H1 (cell line): ENCODE results near the gene RAP1GAP. TPM values are rescaled to one million over a fixed set of nuclear protein-coding genes. Genes with fewer than 3 reads are reported as not detected.

Source experiments
- CTCF ChIA-PET: fragments of 300-600 bp; sonication (Branson Sonifier 250); formaldehyde crosslinking; loops from one replicate; lab custom pipeline; 2021; ENCODE audit not compliant: partially characterized antibody; lab: Charles Lee
- POLR2A ChIA-PET: fragments of 300-600 bp; sonication (Branson Sonifier 250); formaldehyde crosslinking; loops from one replicate; lab custom pipeline; 2021; ENCODE audit warnings: inconsistent platforms; ENCODE audit not compliant: partially characterized antibody; lab: Charles Lee
- DNase-seq, 2 experiments: peaks; one replicate each; pipeline versions ENCODE4 v3.0.0 to v3.0.0-alpha.2; 2010 to 2022; ENCODE audit warnings: low spot score in 2 of 2, low read depth in 1 of 2, mixed read lengths in 1 of 2
- FAIRE-seq: peaks from 2 replicates; lab custom pipeline; 2011; peaks lifted over from hg19 to GRCh38; lab: Jason Lieb, UNC
- H2AFZ ChIP-seq: 2 replicates; pipeline ENCODE4 v1.8.1; 2012; ENCODE audit warnings: low read length, inconsistent platforms
- H2AK5ac ChIP-seq: 2 replicates; pipeline ENCODE4 v1.6.1; 2013; ENCODE audit warnings: low read depth, low read length
- H2BK120ac ChIP-seq: replicated peaks from 2 replicates; pipeline ENCODE3; 2013; ENCODE audit warnings: low read depth, low read length, inconsistent platforms
- H2BK12ac ChIP-seq: 2 replicates; pipeline ENCODE4 v1.6.1; 2013; ENCODE audit warnings: low read depth, low read length
- H2BK15ac ChIP-seq: 2 replicates; pipeline ENCODE4 v1.6.1; 2013; ENCODE audit warnings: low read length
- H2BK20ac ChIP-seq: 2 replicates; pipeline ENCODE4 v1.6.1; 2013; ENCODE audit warnings: low read length
- H2BK5ac ChIP-seq: 2 replicates; pipeline ENCODE4 v1.6.1; 2013; ENCODE audit warnings: low read depth, low read length
- H3K14ac ChIP-seq: 2 replicates; pipeline ENCODE4 v1.6.1; 2013; ENCODE audit warnings: inconsistent platforms; ENCODE audit not compliant: insufficient read length
- H3K18ac ChIP-seq: 2 replicates; pipeline ENCODE4 v1.6.1; 2013; ENCODE audit warnings: low read length; ENCODE audit errors: extremely low read depth
- H3K23ac ChIP-seq: 2 replicates; pipeline ENCODE4 v1.6.1; 2013; ENCODE audit warnings: inconsistent platforms; ENCODE audit not compliant: insufficient read length
- H3K23me2 ChIP-seq: 2 replicates; pipeline ENCODE4 v1.6.1; 2013; ENCODE audit warnings: low read depth, low read length
- H3K27ac ChIP-seq: 2 replicates; pipeline ENCODE4 v1.6.1; 2011; ENCODE audit warnings: low read depth, low read length, inconsistent platforms
- H3K27me3 ChIP-seq, 4 experiments: replicated peaks in 1 of 4; 1 replicate in 1 of 4; 2 replicates in 3 of 4; pipeline versions ENCODE4 v1.6.1 to v1.8.1; 2011 to 2013; ENCODE audit warnings: low read length in 3 of 4, mild to moderate bottlenecking in 3 of 4, inconsistent platforms in 2 of 4, mixed read lengths in 2 of 4, moderate library complexity in 1 of 4; ENCODE audit not compliant: control insufficient read depth in 3 of 4, insufficient read depth in 3 of 4; ENCODE audit errors: extremely low read depth in 1 of 4
- H3K36me3 ChIP-seq, 4 experiments: 2 replicates each; pipeline versions ENCODE4 v1.6.1 to v1.8.1; 2011 to 2013; ENCODE audit warnings: mild to moderate bottlenecking in 4 of 4, low read length in 3 of 4, moderate library complexity in 2 of 4, control low read depth in 1 of 4, inconsistent platforms in 1 of 4; ENCODE audit not compliant: insufficient read depth in 4 of 4, control insufficient read depth in 2 of 4
- H3K4ac ChIP-seq: replicated peaks from 2 replicates; pipeline ENCODE3; 2013; ENCODE audit warnings: low read length, low read depth, mixed read lengths, inconsistent platforms; ENCODE audit not compliant: insufficient read length
- H3K4me1 ChIP-seq, 4 experiments: replicated peaks in 1 of 4; 1 replicate in 1 of 4; 2 replicates in 3 of 4; pipeline versions ENCODE4 v1.6.1 to v1.8.1; 2011 to 2013; ENCODE audit warnings: low read length in 3 of 4, inconsistent platforms in 2 of 4, mixed read lengths in 1 of 4; ENCODE audit not compliant: insufficient read depth in 4 of 4, control insufficient read depth in 3 of 4
- H3K4me2 ChIP-seq, 2 experiments: 2 replicates each; pipeline versions ENCODE4 v1.6.1 to v1.8.1; 2011 to 2013; ENCODE audit warnings: low read depth in 2 of 2, low read length in 2 of 2, control low read depth in 1 of 2, inconsistent platforms in 1 of 2, mild to moderate bottlenecking in 1 of 2; ENCODE audit not compliant: insufficient read depth in 1 of 2
- H3K4me3 ChIP-seq, 4 experiments: fragments of 200-600, 300-600 bp in 1 of 4; sonication (generic), shearing (Covaris generic), sonication (Bioruptor Twin) in 1 of 4; 2 replicates each; pipeline versions ENCODE4 v1.5.1 to v1.8.1; 2011 to 2016; ENCODE audit warnings: low read length in 4 of 4, low read depth in 3 of 4, control low read depth in 2 of 4, inconsistent platforms in 2 of 4, mild to moderate bottlenecking in 2 of 4, mixed read lengths in 1 of 4, moderate library complexity in 1 of 4; ENCODE audit not compliant: insufficient read depth in 2 of 4; ENCODE audit errors: extremely low read depth in 1 of 4
- H3K56ac ChIP-seq: replicated peaks from 2 replicates; pipeline ENCODE3; 2013; ENCODE audit warnings: low read depth, mild to moderate bottlenecking, mixed read lengths, low read length, inconsistent platforms; ENCODE audit not compliant: insufficient read length
- H3K79me1 ChIP-seq: 2 replicates; pipeline ENCODE4 v1.6.1; 2013; ENCODE audit warnings: low read depth, low read length, control low read depth
- H3K79me2 ChIP-seq, 2 experiments: 2 replicates each; pipeline versions ENCODE4 v1.6.1 to v1.8.1; 2012 to 2013; ENCODE audit warnings: low read length in 2 of 2, mild to moderate bottlenecking in 2 of 2, inconsistent platforms in 1 of 2; ENCODE audit not compliant: insufficient read depth in 2 of 2, control insufficient read depth in 1 of 2
- H3K9ac ChIP-seq, 4 experiments: replicated peaks in 1 of 4; 1 replicate in 1 of 4; 2 replicates in 3 of 4; pipeline versions ENCODE4 v1.6.1 to v1.8.1; 2011 to 2013; ENCODE audit warnings: low read depth in 3 of 4, low read length in 3 of 4, control low read depth in 2 of 4, mild to moderate bottlenecking in 2 of 4, moderate library complexity in 2 of 4, inconsistent platforms in 1 of 4; ENCODE audit errors: extremely low read depth in 1 of 4
- H3K9me3 ChIP-seq, 2 experiments: 2 replicates each; pipeline versions ENCODE4 v1.6.1 to v1.8.1; 2012 to 2013; ENCODE audit warnings: mild to moderate bottlenecking in 2 of 2, moderate library complexity in 2 of 2, control low read depth in 1 of 2, inconsistent platforms in 1 of 2, low read depth in 1 of 2, low read length in 1 of 2, mixed read lengths in 1 of 2; ENCODE audit not compliant: insufficient read depth in 2 of 2
- H4K20me1 ChIP-seq, 2 experiments: replicated peaks in 1 of 2; 2 replicates each; pipeline versions ENCODE3 to v1.8.1; 2011 to 2013; ENCODE audit warnings: inconsistent platforms in 2 of 2, low read length in 2 of 2, mild to moderate bottlenecking in 1 of 2; ENCODE audit not compliant: insufficient read depth in 2 of 2, control insufficient read depth in 1 of 2
- H4K5ac ChIP-seq: 2 replicates; pipeline ENCODE4 v1.6.1; 2013; ENCODE audit warnings: low read length, low read depth, mixed read lengths, inconsistent platforms; ENCODE audit not compliant: insufficient read length
- H4K8ac ChIP-seq: 2 replicates; pipeline ENCODE4 v1.8.0; 2013; ENCODE audit warnings: mild to moderate bottlenecking, moderate library complexity, low read length, inconsistent platforms; ENCODE audit not compliant: insufficient read depth; ENCODE audit errors: extremely low read depth
- H4K91ac ChIP-seq: replicated peaks from 2 replicates; pipeline ENCODE3; 2013; ENCODE audit warnings: low read length, mixed read lengths, inconsistent platforms; ENCODE audit not compliant: insufficient read length
- ASH2L ChIP-seq: fragments of 200-600, 300-600 bp; sonication (generic); IDR thresholded peaks from one replicate; pipeline ENCODE4 v1.7.1; 2017; ENCODE audit warnings: low read length
- BCL11A ChIP-seq, 2 experiments: IDR thresholded peaks; one replicate each; pipeline ENCODE4 v1.6.1; 2011; ENCODE audit warnings: low read depth in 2 of 2, low read length in 2 of 2, mild to moderate bottlenecking in 2 of 2
- CHD1 ChIP-seq: IDR thresholded peaks from 2 replicates; pipeline ENCODE4 v1.6.1; 2012; ENCODE audit warnings: low read depth, low read length, improper control_type of control experiment
- EZH2 ChIP-seq: fragments of 200-600 bp; sonication (generic); IDR thresholded peaks from 2 replicates; pipeline ENCODE4 v1.7.1; 2012; ENCODE audit warnings: low read depth, mild to moderate bottlenecking, moderate library complexity, low read length, inconsistent platforms; ENCODE audit not compliant: severe bottlenecking
- FOSL1 ChIP-seq: IDR thresholded peaks from 2 replicates; pipeline ENCODE4 v1.6.1; 2011; ENCODE audit warnings: mild to moderate bottlenecking, low read depth, low read length, moderate library complexity; ENCODE audit not compliant: insufficient read depth
- HDAC2 ChIP-seq, 2 experiments: fragments of 300-600 bp in 1 of 2; sonication (generic) in 1 of 2; IDR thresholded peaks; 2 replicates each; pipeline ENCODE4 v1.6.1; 2011 to 2012; ENCODE audit warnings: low read depth in 2 of 2, low read length in 2 of 2, mild to moderate bottlenecking in 2 of 2, moderate library complexity in 2 of 2, borderline replicate concordance in 1 of 2, inconsistent platforms in 1 of 2
- KDM5A ChIP-seq: fragments of 200-600 bp; IDR thresholded peaks from 2 replicates; pipeline ENCODE4 v1.7.1; 2012; ENCODE audit warnings: mild to moderate bottlenecking, low read length, inconsistent platforms, mixed read lengths
- NANOG ChIP-seq: IDR thresholded peaks from 2 replicates; pipeline ENCODE4 v1.6.1; 2011; ENCODE audit warnings: low read length, low read depth, mild to moderate bottlenecking, inconsistent platforms; ENCODE audit not compliant: insufficient read depth, poor library complexity, severe bottlenecking
- RAD21 ChIP-seq, 2 experiments: IDR thresholded peaks in 1 of 2; conservative IDR thresholded peaks in 1 of 2; 2 replicates each; pipeline ENCODE4 v1.6.1; 2011; ENCODE audit warnings: low read depth in 2 of 2, low read length in 2 of 2, improper control_type of control experiment in 1 of 2, inconsistent platforms in 1 of 2, mild to moderate bottlenecking in 1 of 2, moderate library complexity in 1 of 2
- SP2 ChIP-seq: IDR thresholded peaks from 2 replicates; pipeline ENCODE4 v1.6.1; 2012; ENCODE audit warnings: mild to moderate bottlenecking, low read length, inconsistent platforms
- SRF ChIP-seq: IDR thresholded peaks from 2 replicates; pipeline ENCODE4 v1.6.1; 2011; ENCODE audit warnings: mild to moderate bottlenecking, low read depth, low read length, moderate library complexity
- TAF7 ChIP-seq: optimal IDR thresholded peaks from 2 replicates; pipeline ENCODE3; 2011; ENCODE audit warnings: low read depth, mild to moderate bottlenecking, inconsistent platforms, low read length, moderate library complexity, borderline replicate concordance
- TCF12 ChIP-seq: IDR thresholded peaks from 2 replicates; pipeline ENCODE4 v1.6.1; 2011; ENCODE audit warnings: low read depth, mild to moderate bottlenecking, low read length
- ZNF274 ChIP-seq: IDR thresholded peaks from 2 replicates; pipeline ENCODE4 v1.7.0; 2012; ENCODE audit warnings: low read length, borderline replicate concordance; ENCODE audit errors: extremely low read depth
- WGBS, 2 experiments: shearing (Covaris generic) in 1 of 2; methylation state at CpG; one replicate each; pipeline versions ENCODE4 v1.1.6 to v1.1.7; 2013 to 2015; ENCODE audit warnings: low lambda C conversion rate in 2 of 2, mixed read lengths in 2 of 2, inconsistent platforms in 1 of 2, low coverage in 1 of 2, missing lambda C conversion rate in 1 of 2; ENCODE audit not compliant: insufficient replicate concordance in 2 of 2, insufficient coverage in 1 of 2, insufficient read length in 1 of 2; ENCODE audit errors: extremely low coverage in 1 of 2, missing lambda C conversion rate in 1 of 2; 5-methylcytosine and 5-hydroxymethylcytosine counted together
- polyA plus RNA-seq, 7 experiments: library from polyadenylated mRNA; depleted of rRNA in 3 of 7; stranded (reverse) in 5 of 7; unstranded in 2 of 7; fragments of >200 nt in 5 of 7; fragments of 200-250 nt in 2 of 7; gene quantifications; 1 replicate in 5 of 7; 2 replicates in 1 of 7; 4 replicates in 1 of 7; pipeline versions ENCODE4 v1.2.1 to v1.2.3, GENCODE V29; 2011 to 2013; ENCODE audit warnings: missing spikeins in 2 of 7, mixed read lengths in 2 of 7
- total RNA-seq: library from RNA; stranded (reverse); fragmentation: NEBNext Ultra II Directional; extraction: Animal tissue kit (Norgen Biotek cat#: 25700); gene quantifications from 2 replicates; pipeline ENCODE4 v1.2.1, GENCODE V29; 2021

RAP1GAP gene
- total and polyA plus RNA-seq, 2 of the 8 experiments (the other 6 are each of a cell fraction or from before 2014, with no cell fraction given): 8.4 TPM

GRCh38 chr1:21612057-21612456, 57.1 kb downstream of the RAP1GAP start:
- Histone ChIP-seq H3K56ac (no peak overlapping the region), H3K18ac (no peak overlapping the region), H3K14ac (no peak overlapping the region), H3K9ac (no peak overlapping the region), H3K23ac (no peak overlapping the region), H3K79me1 (no peaks in the 10 kb centered on the region), H4K20me1 (peaks cover 0 to 2% of the 10 kb centered on the region in 2 experiments), H3K23me2 (no peaks in the 10 kb centered on the region), H3K4me3 (no peak overlapping the region), H2BK120ac (no peak overlapping the region), H3K4me1 (peaks cover 2 to 5% (median 3%) of the 10 kb centered on the region in 4 experiments; a peak in 6 of 7 replicates), H4K91ac (no peak overlapping the region), H2BK15ac (no peak overlapping the region), H3K4me2 (no peak overlapping the region), H2AK5ac (no peak overlapping the region), H3K9me3 (no peaks in the 10 kb centered on the region), H3K4ac (no peak overlapping the region), H2AFZ (no peak overlapping the region), H3K27ac (no peak overlapping the region), H2BK12ac (no peak overlapping the region), H4K8ac (no peak overlapping the region), H2BK5ac (no peak overlapping the region), H4K5ac (no peak overlapping the region), H2BK20ac (no peak overlapping the region), H3K27me3 (no peaks in the 10 kb centered on the region), H3K36me3 (peaks cover 0 to 3% (median 0%) of the 10 kb centered on the region in 4 experiments; a peak in 2 of 8 replicates), H3K79me2 (no peaks in the 10 kb centered on the region)
- FAIRE-seq (no peak), DNase-seq (no peak)
- TF ChIP-seq BCL11A (IDR thresholded peaks at IDR 0.05; ENCODE audit: low read depth in 2 of 2, low read length in 2 of 2) (no peak), ZNF274 (no peak), SP2 (no peak), NANOG (no peak), TAF7 (no peak), TCF12 (no peak), RAD21 (IDR thresholded peaks at IDR 0.05 in 1 of 2, conservative IDR thresholded peaks at IDR 0.05 in 1 of 2; ENCODE audit: low read depth in 2 of 2, low read length in 2 of 2) (no peak), KDM5A (no peak), ASH2L (no peak), FOSL1 (no peak), HDAC2 (IDR thresholded peaks at IDR 0.05; ENCODE audit: borderline replicate concordance in 1 of 2, low read depth in 2 of 2, low read length in 2 of 2) (no peak), SRF (no peak), EZH2 (no peak), CHD1 (no peak)
- CTCF ChIA-PET: interaction anchor here (1.8 kb wide), 1 partner anchor 11 kb away, joined by 5 read pairs; no protein-coding TSS in a partner anchor
- whole genome bisulfite sequencing, 2 experiments: 93% methylated on average over 13 of the region's 13 CpGs; no CpG with 5 or more reads in 1 of the 2 experiments
- POLR2A ChIA-PET: no interaction called here
